Hematopoietic multipotent progenitor cell (in vitro differentiated cells): ENCODE measurements around the gene ARID1A. TPM values are rescaled to one million over a fixed set of nuclear protein-coding genes. Genes with fewer than 3 reads are reported as not detected.

Source experiments
- DNase-seq, 3 donors: peaks; one replicate each; pipeline ENCODE4 v3.0.0-alpha.2; 2011 to 2015; ENCODE audit warnings: low read depth in 2 of 3, low spot score in 2 of 3
- total RNA-seq: library from RNA; depleted of rRNA; stranded (reverse); fragments of >200 nt; gene quantifications from one replicate; pipeline ENCODE4 v1.2.3, GENCODE V29; 2012

The ARID1A gene
- total RNA-seq, 1 donor, result 126 TPM

DNA sequence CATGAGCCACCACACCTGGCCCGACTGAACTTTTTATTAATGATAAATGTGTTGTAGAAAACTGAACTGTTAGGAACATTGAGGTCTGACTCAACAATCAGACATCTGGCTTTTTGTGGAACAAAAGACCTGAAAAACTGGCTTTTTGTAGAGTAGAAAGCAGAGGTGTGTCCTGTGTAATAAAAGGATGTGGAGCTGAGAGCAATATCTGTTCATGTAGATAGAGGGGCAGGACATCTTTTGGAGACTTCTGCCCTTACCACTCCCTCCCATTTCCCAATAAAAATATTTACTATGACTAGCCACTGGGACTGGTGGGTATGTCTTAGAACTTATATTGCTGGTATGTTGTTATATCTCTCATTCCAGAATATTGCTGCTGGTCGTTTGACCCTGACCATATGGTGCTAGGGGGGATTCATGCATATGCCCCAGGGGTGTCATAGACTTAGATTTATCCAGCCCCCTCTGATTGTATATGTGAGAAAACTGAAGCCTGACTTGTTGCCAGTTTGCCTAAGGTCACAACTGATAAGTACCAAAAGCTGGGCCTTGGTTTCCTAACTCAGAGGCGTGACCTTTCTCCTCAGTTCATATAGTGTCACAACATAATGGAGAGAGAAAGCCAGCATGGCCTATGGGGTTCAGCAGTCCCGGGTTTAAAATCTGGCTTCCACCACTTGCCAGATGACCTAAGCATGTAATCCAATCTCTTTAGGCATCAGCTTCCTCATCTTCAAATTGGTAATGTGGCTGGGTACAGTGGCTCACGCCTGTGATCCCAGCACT is 58.5 kb downstream of the ARID1A start:
- no peak for DNase-seq

DNA sequence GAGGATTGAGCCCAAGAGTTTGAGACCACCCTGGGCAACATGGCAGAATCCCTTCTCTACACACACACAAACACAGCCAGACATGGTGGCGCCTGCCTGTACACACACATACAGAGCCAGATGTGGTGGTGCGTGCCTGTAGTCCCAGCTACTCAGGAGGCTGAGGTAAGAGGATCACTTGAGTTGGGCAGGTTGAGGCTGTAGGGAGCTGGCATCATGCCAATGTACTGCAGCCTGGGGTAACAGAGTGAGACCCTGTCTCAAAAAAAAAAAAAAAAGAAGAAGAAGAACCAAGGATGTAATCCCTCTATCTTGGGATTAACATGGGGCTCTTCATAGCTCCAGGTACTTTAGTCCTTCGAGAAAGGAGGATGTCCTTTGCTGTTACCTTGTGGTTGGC is 62.5 kb downstream of the ARID1A start:
- no peak for DNase-seq

DNA sequence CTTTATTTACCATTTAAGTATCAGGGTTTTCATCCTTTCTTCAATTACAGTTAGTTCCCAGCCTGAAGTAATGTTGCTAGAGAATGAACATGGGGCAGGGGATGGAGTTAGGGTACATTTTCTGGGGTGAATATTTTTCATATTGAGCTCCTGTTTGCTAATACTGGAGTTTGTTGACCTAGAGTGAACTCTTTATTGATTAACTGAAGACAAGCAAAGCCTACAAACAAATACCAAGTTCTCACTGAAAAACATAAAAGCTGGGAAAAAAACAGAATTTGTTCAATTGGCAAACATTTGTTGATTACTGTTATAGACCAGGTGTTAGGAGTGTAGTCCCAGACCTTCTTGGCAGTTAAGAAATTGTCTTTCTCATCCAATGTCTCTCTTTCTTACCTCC is 63.7 kb downstream of the ARID1A start:
- DNase-seq, result no peak

DNA sequence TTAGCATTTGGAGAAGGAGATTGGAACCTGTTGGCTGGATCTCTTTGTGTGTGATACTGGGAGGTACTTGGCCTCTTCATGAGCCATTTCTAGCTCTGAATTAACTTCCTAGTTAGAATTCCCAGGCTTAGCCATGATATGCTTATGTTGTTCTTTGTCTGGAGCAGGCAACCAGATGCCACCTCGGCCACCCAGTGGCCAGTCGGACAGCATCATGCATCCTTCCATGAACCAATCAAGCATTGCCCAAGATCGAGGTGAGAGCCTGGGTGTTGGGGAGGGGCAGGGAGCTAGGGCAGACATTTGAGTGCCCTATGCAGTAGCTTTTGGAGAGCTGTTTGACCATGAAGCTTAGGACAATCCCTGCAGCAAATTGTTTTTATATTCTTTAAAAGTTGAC is 65.4 kb downstream of the ARID1A start:
- DNase-seq, result no peak

DNA sequence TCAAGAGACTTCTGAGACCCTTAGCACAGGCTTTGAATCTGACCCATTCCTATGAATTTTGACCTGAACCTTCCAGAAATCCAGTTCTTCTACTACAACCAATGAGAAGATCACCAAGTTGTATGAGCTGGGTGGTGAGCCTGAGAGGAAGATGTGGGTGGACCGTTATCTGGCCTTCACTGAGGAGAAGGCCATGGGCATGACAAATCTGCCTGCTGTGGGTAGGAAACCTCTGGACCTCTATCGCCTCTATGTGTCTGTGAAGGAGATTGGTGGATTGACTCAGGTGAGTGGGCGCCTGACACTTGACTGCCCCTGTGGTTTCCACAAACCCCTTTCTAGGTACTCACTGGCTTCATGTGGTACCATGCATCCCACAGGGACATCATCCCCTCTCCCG is 71.9 kb downstream of the ARID1A start:
- no peak for DNase-seq

DNA sequence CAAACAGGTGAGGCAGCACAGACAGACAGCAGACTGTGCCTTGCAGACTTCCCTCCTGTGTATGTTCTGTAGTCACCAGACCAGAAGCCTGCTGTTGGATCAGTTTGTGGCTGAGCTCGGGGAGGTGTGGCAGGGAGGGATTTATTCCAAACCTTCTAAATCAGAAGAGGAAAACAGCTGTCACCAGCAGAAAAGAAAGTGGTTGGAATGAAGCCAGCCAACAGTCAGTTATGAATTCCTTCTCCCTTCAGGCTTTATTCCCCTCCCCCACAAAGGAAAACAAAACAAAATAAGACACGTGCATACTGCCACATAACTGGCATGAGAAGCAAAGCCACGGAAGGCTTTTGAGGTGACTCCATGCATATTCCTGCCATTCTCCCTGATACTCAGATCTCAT is 72.9 kb downstream of the ARID1A start:
- DNase-seq, result peak in 1 of 3 donors; percentile 14

DNA sequence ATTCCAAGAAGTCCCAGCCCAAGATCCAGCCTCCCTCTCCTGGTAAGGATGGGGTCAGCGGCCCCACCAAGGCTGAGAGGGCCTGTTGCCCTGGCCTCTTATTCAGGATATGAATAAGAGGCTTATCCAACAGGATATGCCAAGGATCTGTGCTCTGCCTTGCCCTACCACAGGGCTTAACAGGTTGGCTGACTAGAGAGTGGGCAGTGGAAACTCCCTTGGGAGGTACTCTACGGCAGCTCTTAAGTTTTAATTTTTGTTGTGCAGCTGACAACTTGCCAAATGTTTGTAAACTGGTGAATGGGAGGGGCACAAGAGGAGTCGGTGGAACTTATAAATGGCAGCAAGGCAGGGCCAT is 75.4 kb downstream of the ARID1A start:
- DNase-seq, result no peak

DNA sequence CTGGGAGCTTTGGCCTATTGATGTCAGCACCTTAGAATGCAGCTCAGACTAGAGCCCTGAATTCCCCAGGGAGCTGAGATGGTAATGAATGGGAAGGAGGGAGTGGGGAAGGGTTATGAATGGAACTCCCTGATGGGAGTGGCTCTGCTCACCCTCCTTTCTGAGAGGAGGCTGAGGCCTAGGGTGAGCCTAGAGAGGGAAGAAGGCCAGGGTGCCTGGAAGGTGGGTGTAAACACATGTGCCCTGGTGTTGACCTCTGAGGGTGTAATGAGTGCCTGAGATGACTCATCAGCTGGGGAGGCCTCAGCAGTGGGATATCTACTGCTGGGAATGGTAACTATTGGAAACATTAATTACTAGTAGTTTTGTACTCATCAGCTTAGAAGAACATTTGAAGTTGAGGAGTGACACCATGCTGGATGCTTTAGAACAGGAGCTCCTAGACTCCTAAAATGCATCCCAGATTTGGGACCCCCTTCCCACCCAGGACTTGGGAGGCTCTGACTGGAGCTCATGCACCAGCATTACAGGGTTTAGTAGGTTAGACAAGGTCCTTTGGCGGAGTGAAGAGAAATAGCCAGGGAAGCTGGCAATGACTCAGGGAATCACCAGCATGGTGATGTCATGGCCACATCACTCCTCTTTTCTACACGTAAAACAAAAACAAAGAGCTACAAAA is 76.0 kb downstream of the ARID1A start:
- no peak for DNase-seq

DNA sequence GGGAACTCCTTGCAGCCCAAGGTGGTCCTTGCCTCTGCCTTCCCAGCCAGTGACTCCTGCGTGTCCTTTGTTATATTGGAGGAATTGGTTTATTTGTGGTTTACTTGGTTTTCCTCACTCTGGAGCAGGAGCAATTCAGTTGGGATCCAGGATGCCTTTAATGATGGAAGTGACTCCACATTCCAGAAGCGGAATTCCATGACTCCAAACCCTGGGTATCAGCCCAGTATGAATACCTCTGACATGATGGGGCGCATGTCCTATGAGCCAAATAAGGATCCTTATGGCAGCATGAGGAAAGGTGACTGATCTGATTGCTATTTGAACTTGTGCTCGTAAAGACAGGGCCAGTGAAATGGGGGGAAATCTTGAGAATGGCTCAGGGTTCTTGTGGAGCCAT is 76.9 kb downstream of the ARID1A start:
- no peak for DNase-seq

DNA sequence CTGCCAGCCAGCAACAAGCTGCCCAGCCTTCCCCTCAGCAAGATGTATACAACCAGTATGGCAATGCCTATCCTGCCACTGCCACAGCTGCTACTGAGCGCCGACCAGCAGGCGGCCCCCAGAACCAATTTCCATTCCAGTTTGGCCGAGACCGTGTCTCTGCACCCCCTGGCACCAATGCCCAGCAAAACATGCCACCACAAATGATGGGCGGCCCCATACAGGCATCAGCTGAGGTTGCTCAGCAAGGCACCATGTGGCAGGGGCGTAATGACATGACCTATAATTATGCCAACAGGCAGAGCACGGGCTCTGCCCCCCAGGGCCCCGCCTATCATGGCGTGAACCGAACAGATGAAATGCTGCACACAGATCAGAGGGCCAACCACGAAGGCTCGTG is 78.6 kb downstream of the ARID1A start:
- DNase-seq, result no peak

DNA sequence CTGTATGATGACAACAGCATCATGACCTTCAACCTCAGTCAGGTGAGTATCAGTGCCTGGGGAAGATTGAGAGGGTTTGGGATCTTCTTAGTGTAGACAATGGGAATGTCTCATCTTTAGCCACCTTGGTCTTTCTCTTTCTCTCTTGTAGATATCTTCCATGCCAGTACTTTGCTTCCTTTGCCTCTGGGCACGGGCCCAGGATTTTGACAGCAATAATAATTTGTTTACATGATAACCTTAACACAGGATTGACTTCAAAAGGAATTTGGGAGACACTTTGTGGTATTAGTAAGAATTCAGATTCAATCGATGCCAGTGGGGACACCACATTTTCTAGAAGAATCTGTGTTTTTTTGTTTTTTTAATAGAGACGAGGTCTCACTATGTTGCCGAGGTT is 79.9 kb downstream of the ARID1A start:
- DNase-seq, result no peak

DNA sequence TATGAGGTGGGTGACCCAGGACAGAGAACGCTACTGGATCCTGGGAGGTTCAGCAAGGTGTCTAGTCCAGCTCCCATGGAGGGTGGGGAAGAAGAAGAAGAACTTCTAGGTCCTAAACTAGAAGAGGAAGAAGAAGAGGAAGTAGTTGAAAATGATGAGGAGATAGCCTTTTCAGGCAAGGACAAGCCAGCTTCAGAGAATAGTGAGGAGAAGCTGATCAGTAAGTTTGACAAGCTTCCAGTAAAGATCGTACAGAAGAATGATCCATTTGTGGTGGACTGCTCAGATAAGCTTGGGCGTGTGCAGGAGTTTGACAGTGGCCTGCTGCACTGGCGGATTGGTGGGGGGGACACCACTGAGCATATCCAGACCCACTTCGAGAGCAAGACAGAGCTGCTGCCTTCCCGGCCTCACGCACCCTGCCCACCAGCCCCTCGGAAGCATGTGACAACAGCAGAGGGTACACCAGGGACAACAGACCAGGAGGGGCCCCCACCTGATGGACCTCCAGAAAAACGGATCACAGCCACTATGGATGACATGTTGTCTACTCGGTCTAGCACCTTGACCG is 83.4 kb downstream of the ARID1A start:
- no peak for DNase-seq

DNA sequence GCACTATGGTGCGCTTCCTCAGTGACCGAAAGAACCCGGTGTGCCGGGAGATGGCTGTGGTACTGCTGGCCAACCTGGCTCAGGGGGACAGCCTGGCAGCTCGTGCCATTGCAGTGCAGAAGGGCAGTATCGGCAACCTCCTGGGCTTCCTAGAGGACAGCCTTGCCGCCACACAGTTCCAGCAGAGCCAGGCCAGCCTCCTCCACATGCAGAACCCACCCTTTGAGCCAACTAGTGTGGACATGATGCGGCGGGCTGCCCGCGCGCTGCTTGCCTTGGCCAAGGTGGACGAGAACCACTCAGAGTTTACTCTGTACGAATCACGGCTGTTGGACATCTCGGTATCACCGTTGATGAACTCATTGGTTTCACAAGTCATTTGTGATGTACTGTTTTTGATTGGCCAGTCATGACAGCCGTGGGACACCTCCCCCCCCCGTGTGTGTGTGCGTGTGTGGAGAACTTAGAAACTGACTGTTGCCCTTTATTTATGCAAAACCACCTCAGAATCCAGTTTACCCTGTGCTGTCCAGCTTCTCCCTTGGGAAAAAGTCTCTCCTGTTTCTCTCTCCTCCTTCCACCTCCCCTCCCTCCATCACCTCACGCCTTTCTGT is 84.6 kb downstream of the ARID1A start:
- no peak for DNase-seq

DNA sequence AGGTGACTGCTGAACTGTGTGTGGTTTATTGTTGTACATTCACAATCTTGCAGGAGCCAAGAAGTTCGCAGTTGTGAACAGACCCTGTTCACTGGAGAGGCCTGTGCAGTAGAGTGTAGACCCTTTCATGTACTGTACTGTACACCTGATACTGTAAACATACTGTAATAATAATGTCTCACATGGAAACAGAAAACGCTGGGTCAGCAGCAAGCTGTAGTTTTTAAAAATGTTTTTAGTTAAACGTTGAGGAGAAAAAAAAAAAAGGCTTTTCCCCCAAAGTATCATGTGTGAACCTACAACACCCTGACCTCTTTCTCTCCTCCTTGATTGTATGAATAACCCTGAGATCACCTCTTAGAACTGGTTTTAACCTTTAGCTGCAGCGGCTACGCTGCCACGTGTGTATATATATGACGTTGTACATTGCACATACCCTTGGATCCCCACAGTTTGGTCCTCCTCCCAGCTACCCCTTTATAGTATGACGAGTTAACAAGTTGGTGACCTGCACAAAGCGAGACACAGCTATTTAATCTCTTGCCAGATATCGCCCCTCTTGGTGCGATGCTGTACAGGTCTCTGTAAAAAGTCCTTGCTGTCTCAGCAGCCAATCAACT is 85.5 kb downstream of the ARID1A start:
- DNase-seq, result no peak

DNA sequence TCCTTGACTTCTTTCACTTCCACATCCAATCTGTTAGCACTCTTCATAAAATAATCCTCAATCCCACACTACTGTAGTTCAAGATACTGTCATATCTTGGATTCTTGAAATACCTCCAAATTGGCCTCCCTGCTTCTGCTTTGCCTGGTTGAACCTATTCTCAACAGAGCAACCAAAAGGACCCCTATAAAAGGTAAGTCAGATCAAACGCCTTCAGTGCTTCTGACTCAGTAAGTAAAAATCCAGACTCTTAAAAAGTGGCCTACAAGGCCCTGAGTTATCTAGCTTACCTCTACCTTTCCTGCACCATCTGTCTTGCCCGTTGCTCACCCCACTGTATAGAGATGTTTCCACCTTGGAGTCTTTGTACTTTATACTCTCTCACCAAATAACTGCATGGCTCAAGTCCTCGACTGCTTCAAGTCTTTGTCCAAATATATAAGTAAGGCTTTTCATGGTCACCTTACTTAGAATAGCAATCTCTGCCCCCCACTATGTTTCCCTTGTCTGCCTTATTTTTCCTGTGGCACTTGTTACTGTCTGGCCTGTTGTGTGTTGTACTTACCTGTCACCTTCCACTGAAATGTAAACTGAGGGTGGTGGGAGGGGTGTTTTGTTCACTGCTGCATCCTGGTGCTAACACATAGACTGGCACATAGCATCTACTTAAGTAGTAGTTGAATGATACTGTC is 86.9 kb downstream of the ARID1A start:
- no peak for DNase-seq

DNA sequence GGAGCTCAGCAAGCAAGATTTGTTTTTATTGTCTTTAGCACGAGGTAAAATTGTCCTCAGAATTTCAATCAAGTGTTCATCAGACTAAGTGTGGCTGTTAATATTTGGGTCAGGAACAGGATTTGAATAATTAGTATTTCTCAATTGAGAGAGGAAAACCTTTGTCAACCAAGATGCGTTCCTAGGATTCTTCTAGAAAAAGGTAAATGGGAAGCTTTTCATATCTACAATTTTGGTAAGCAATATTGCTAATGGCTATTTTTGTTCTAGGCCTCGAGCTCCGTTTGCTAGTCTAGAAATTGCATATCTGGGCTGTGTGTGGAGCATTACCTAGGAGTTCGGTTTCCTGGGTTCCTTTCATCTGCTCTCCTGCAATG is 87.8 kb downstream of the ARID1A start:
- DNase-seq, result no peak

DNA sequence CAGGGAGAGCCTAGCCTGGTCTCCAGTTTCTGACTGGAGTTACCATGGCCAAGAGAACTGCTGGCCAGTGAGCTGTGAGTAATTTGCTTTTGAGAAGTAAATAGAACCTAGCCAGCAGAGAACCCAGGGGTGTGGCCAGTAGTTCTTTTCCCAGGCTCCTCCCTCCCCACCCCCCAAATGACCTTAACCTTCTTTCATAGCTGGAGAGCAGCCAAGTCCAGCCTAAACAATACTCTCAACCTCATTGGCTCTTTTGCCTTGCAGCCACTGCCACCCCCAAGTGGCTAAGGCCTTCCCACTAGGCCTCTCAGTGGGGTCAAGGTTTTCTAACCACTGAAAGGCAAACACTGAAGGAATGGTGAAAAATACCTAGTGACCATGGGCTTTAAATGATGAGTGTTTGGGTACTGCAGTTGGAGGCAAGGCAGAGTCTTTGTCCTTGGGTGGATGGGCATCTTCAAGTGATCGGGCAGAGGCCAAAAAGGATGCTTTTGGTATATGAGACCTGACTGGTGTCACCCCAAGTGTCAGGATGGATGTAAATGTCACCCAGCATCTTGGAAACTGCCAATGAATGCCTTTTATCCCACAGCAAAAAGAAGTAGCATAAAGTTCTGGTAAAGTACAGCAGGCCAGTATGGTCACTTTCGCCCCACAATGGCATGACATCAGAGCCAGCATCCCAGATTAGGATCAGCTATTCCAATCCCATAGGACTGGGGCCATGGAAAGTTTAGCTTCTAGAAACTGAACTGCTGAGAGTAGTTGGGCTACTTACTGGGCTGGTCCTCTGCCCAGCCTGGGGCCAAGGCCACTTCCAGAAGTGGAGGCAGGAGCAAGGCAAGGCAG is 88.4 kb downstream of the ARID1A start:
- DNase-seq, result no peak

DNA sequence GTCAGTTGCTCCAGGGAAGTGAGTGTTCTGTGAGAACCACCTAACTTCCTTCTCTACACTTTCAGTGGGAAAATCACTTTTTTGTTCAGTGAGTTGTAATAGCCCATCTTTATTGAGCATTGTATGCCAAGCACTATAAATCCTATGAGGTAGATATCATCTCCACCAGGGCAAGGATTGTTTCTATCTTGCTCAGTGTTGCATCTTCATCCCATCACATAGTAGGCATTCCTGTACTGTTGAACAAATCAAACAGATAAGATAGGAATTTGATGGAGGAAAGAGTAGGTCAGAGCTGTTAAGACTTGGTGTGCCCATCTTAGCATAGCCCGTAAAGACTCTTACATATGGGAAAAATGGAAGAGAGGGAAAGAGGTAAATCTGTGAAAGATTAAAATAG is 89.1 kb downstream of the ARID1A start:
- no peak for DNase-seq

DNA sequence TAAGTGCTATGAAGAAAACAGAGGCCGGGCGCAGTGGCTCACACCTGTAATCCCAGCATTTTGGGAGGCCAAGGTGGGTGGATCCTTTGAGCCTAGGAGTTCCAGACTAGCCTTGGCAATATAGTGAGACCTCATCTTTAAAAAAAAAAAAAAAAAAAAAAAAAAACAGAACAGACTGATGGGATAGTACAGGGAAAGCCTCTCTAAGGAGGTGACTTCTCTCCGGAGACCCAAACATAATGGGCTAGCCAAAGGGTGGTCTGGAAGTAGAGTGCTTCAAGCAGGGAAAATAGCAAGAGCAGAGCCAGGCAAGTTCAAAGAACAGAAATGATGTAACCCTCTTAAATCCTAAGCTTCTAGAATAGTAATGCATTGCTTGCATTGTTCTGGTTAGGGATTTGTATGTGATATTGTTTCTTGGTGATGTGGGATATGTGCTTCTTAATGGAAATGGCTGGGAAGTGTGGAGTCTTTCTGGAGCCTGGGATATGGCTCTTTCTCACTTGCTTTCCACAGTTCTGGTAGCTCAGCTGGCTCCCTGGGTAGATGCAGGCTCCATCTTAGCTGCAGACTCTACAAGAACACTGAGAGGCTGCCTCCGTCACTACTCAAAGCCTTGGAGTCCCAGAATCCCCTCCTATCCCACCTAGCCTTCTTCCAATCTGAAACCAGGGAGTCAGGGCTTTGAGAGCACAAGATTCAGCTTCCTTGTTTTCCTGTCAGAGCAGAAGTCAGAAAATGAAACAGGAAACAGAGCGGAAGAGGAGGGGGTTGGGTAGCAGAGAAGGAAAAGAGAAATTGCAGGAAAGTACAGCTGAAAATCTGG is 90.0 kb downstream of the ARID1A start:
- peak in 2 of 3 donors; percentile 51 to 56 for DNase-seq
